Measurements from ENCODE around the gene B3GNT3.

GRCh38 chr19:17806945-17807344, 12.0 kb downstream of the B3GNT3 start:
- TF ChIP-seq CTCF (IDR thresholded peaks at IDR 0.05) = no peak
- no peak for TF ChIP-seq POLR2A (IDR thresholded peaks at IDR 0.05)

All from thyroid gland (tissue), 4 donors.